Endodermal cell (in vitro differentiated cells): ENCODE data around the gene ZCCHC10. TPM values are rescaled to one million over a fixed set of nuclear protein-coding genes. Genes with fewer than 3 reads are reported as not detected.

Experiments
- DNase-seq: peaks from one replicate; pipeline ENCODE4 v3.0.0-alpha.2; 2017
- H3K27ac ChIP-seq: 2 replicates; pipeline ENCODE4 v1.5.1; 2013; ENCODE audit warnings: mild to moderate bottlenecking, low read depth, low read length, moderate library complexity
- H3K27me3 ChIP-seq: 2 replicates; pipeline ENCODE4 v1.6.1; 2013; ENCODE audit warnings: mild to moderate bottlenecking, low read length, moderate library complexity; ENCODE audit not compliant: insufficient read depth, control insufficient read depth, poor library complexity, severe bottlenecking
- H3K36me3 ChIP-seq: 2 replicates; pipeline ENCODE4 v1.7.0; 2013; ENCODE audit warnings: mild to moderate bottlenecking, low read length, moderate library complexity; ENCODE audit not compliant: control insufficient read depth, insufficient read depth
- H3K4me1 ChIP-seq: one replicate; pipeline ENCODE4 v1.7.0; 2013; ENCODE audit warnings: low read length; ENCODE audit not compliant: control insufficient read depth, insufficient read depth
- H3K4me3 ChIP-seq: 2 replicates; pipeline ENCODE4 v1.5.1; 2013; ENCODE audit warnings: mild to moderate bottlenecking, low read length, moderate library complexity
- H3K9ac ChIP-seq: 2 replicates; pipeline ENCODE4 v1.6.1; 2013; ENCODE audit warnings: mild to moderate bottlenecking, low read length, moderate library complexity; ENCODE audit not compliant: poor library complexity, severe bottlenecking; ENCODE audit errors: extremely low read depth
- H3K9me3 ChIP-seq: 2 replicates; pipeline ENCODE4 v1.6.1; 2013; ENCODE audit warnings: mild to moderate bottlenecking, low read length, moderate library complexity; ENCODE audit not compliant: control insufficient read depth
- H3K27ac Mint-ChIP-seq: 2 replicates; pipeline ENCODE4 v1.8.0; 2020; ENCODE audit warnings: mixed read lengths
- H3K27me3 Mint-ChIP-seq: 2 replicates; pipeline ENCODE4 v1.8.0; 2021; ENCODE audit warnings: mild to moderate bottlenecking, mixed read lengths; ENCODE audit not compliant: insufficient read depth
- H3K36me3 Mint-ChIP-seq: 2 replicates; pipeline ENCODE4 v1.8.0; 2020; ENCODE audit warnings: low read depth, mixed read lengths
- H3K4me1 Mint-ChIP-seq: 2 replicates; pipeline ENCODE4 v1.8.0; 2020; ENCODE audit warnings: mixed read lengths
- H3K4me3 Mint-ChIP-seq: 2 replicates; pipeline ENCODE4 v1.8.0; 2020; ENCODE audit warnings: mild to moderate bottlenecking, moderate library complexity, mixed read lengths
- H3K9me3 Mint-ChIP-seq: 2 replicates; pipeline ENCODE4 v1.8.0; 2020; ENCODE audit warnings: mild to moderate bottlenecking, mixed read lengths
- CTCF ChIP-seq: fragments of 200-600 bp; sonication (generic); conservative IDR thresholded peaks from 2 replicates; pipeline ENCODE4 v1.5.0; 2021; ENCODE audit warnings: antibody characterized with exemption, mild to moderate bottlenecking
- WGBS, 2 experiments: methylation state at CpG; one replicate each; pipeline versions ENCODE4 v1.1.5 to v1.1.7; 2013; ENCODE audit warnings: missing lambda C conversion rate in 2 of 2, mixed read lengths in 1 of 2; ENCODE audit not compliant: insufficient coverage in 1 of 2, insufficient read length in 1 of 2; 5-methylcytosine and 5-hydroxymethylcytosine counted together
- long read RNA-seq, 4 experiments: library from polyadenylated mRNA in 2 of 4; library from RNA in 1 of 4; library from capped mRNA in 1 of 4; stranded (forward) in 3 of 4; unstranded in 1 of 4; transcript quantifications; one replicate each; pipeline ENCODE4 v2.0.0, GENCODE V29; 2020 to 2021; ENCODE audit warnings: inconsistent platforms in 1 of 4
- polyA plus RNA-seq, 2 experiments: library from polyadenylated mRNA; stranded (reverse); fragments of 50-300 nt; gene quantifications; one replicate each; pipeline ENCODE4 v1.2.3, GENCODE V29; 2013
- total RNA-seq, 2 donors: library from RNA; stranded (reverse); fragmentation: NEBNext Ultra II Directional in 1 of 2; extraction: Animal tissue kit (Norgen Biotek cat#: 25700) in 1 of 2; gene quantifications; 2 replicates in 1 of 2; 3 replicates in 1 of 2; pipeline ENCODE4 v1.2.1, GENCODE V29; 2021

Gene ZCCHC10
- total RNA-seq = 10 to 100 TPM; 35.1 to 36.6 TPM
- polyA plus RNA-seq (2013, experiment 1 of 2) = 28.9 TPM
- 33.2 TPM for polyA plus RNA-seq (2013, experiment 2 of 2)
- long read RNA-seq, experiment 1, partial matches to known transcripts = 2 of 20 reads
- long read RNA-seq, experiment 1, other reads (novel, unspliced or antisense) = 8 of 20 reads
- long read RNA-seq, experiment 2, transcript ZCCHC10-207 (5 exons, 1,070 nt) = minor isoform, 18 of 61 reads
- long read RNA-seq, experiment 2, transcript ZCCHC10-201 (4 exons, 2,178 nt) = major isoform, 24 of 61 reads
- long read RNA-seq, experiment 2, transcript ZCCHC10-210 (3 exons, 876 nt) = minor isoform, 5 of 61 reads
- long read RNA-seq, experiment 2, partial matches to known transcripts = 1 of 61 reads
- long read RNA-seq, experiment 2, other reads (novel, unspliced or antisense) = 5 of 61 reads
- long read RNA-seq, experiment 3, transcript ZCCHC10-207 (5 exons, 1,070 nt) = minor isoform, 25 of 122 reads
- long read RNA-seq, experiment 3, transcript ZCCHC10-209 (5 exons, 794 nt) = minor isoform, 9 of 122 reads
- long read RNA-seq, experiment 3, transcript ZCCHC10-201 (4 exons, 2,178 nt) = major isoform, 60 of 122 reads
- long read RNA-seq, experiment 3, transcript ZCCHC10-206 (4 exons, 608 nt) = minor isoform, 12 of 122 reads
- long read RNA-seq, experiment 3, partial matches to known transcripts = 4 of 122 reads
- long read RNA-seq, experiment 3, other reads (novel, unspliced or antisense) = 9 of 122 reads
- long read RNA-seq, experiment 4, transcript ZCCHC10-207 (5 exons, 1,070 nt) = minor isoform, 12 of 56 reads
- long read RNA-seq, experiment 4, transcript ZCCHC10-201 (4 exons, 2,178 nt) = major isoform, 27 of 56 reads
- long read RNA-seq, experiment 4, partial matches to known transcripts = 3 of 56 reads
- long read RNA-seq, experiment 4, other reads (novel, unspliced or antisense) = 7 of 56 reads

- Histone ChIP-seq H3K4me3 (peak within 1 kb of the TSS; percentile 97), H3K9ac (peak within 1 kb of the TSS; percentile 95), H3K27ac (peak within 1 kb of the TSS; percentile 86), H3K27me3 (no peaks in the 10 kb centered on the region), H3K4me1 (peaks cover 7% of the 10 kb centered on the region), H3K36me3 (peaks cover 22% of the 10 kb centered on the region), H3K9me3 (no peaks in the 10 kb centered on the region)
- Mint-ChIP-seq H3K27ac (peak within 1 kb of the TSS; percentile 98), H3K4me3 (peak within 1 kb of the TSS; percentile 93), H3K4me1 (peaks cover 21% of the 10 kb centered on the region), H3K9me3 (no peaks in the 10 kb centered on the region), H3K36me3 (peaks cover 17% of the 10 kb centered on the region), H3K27me3 (no peaks in the 10 kb centered on the region)
- DNase-seq = peak; percentile 98
- WGBS, 2 experiments = 2 to 3% methylated on average over 33 to 53 of the region's 53 CpGs
- TF ChIP-seq CTCF = no peak
Observed at GRCh38 chr5:133025804-133026663, at the start of gene ZCCHC10. Gene ZCCHC10, minus strand, starts transcription at chr5:133026549. Its CDS starts 12 bp downstream, at chr5:133026537.

- H3K27ac Mint-ChIP-seq = no peak overlapping the region
Observed at GRCh38 chr5:133075572-133076536, 49.5 kb upstream of the ZCCHC10 start.

More at GRCh38 chr5:133075572-133076536, 49.5 kb upstream of the ZCCHC10 start:
- peaks cover 11% of the 10 kb centered on the region for H3K4me1 Mint-ChIP-seq
- no peak overlapping the region for H3K4me3 ChIP-seq
- no peaks in the 10 kb centered on the region for H3K4me1 ChIP-seq
- no peak for DNase-seq
- 86 to 91% methylated on average over 6 to 7 of the region's 7 CpGs for WGBS, 2 experiments
- peaks cover 78% of the 10 kb centered on the region for H3K36me3 ChIP-seq
- peaks cover 81% of the 10 kb centered on the region for H3K36me3 Mint-ChIP-seq
- H3K9me3 Mint-ChIP-seq = peaks cover 1% of the 10 kb centered on the region
- H3K4me3 Mint-ChIP-seq = no peak overlapping the region
- no peaks in the 10 kb centered on the region for H3K27me3 Mint-ChIP-seq
- H3K9me3 ChIP-seq = no peaks in the 10 kb centered on the region
- no peak overlapping the region for H3K27ac ChIP-seq
- no peaks in the 10 kb centered on the region for H3K27me3 ChIP-seq
- TF ChIP-seq CTCF = no peak
- no peak overlapping the region for H3K9ac ChIP-seq
